LNCaP clone FGC (cell line): ENCODE measurements around the gene C2CD4D.

Experiments
- DNase-seq: peaks from one replicate; pipeline ENCODE4 v3.0.0-alpha.2; 2011; ENCODE audit warnings: low read depth
- H3K4me3 ChIP-seq: 2 replicates; pipeline ENCODE4 v1.5.1; 2011; ENCODE audit warnings: mild to moderate bottlenecking, low read depth, low read length, control low read depth
- TF ChIP-seq, protein P1 (sequence below): IDR thresholded peaks from 2 replicates; pipeline ENCODE4 v1.5.1; 2012; ENCODE audit warnings: mild to moderate bottlenecking; ENCODE audit not compliant: control insufficient read depth, insufficient read depth; ENCODE audit errors: extremely low read depth

The C2CD4D gene

DNA sequence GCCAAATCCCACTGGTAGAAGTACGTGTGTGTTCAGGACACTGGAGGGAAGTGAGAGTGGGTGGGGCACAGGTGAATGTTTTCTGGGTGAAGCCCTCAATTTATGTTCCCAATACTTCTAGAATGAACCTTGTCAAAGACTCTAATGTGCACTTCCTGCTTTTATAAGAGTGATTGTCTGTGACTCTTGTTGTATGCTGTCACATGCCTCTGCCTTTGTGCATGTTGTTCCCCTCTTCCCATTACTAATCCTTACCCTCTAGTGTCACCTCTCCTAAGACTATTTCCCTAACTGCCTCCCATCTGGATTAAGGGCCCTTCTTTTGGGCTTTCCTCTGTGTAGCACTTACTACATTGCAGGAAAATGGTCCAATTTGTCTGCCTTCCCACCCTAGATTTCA lies 31.9 kb downstream of the C2CD4D start:
- DNase-seq = no peak
- no peak overlapping the region for H3K4me3 ChIP-seq
- TF ChIP-seq, protein P1, sequence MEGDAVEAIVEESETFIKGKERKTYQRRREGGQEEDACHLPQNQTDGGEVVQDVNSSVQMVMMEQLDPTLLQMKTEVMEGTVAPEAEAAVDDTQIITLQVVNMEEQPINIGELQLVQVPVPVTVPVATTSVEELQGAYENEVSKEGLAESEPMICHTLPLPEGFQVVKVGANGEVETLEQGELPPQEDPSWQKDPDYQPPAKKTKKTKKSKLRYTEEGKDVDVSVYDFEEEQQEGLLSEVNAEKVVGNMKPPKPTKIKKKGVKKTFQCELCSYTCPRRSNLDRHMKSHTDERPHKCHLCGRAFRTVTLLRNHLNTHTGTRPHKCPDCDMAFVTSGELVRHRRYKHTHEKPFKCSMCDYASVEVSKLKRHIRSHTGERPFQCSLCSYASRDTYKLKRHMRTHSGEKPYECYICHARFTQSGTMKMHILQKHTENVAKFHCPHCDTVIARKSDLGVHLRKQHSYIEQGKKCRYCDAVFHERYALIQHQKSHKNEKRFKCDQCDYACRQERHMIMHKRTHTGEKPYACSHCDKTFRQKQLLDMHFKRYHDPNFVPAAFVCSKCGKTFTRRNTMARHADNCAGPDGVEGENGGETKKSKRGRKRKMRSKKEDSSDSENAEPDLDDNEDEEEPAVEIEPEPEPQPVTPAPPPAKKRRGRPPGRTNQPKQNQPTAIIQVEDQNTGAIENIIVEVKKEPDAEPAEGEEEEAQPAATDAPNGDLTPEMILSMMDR = no peak

DNA sequence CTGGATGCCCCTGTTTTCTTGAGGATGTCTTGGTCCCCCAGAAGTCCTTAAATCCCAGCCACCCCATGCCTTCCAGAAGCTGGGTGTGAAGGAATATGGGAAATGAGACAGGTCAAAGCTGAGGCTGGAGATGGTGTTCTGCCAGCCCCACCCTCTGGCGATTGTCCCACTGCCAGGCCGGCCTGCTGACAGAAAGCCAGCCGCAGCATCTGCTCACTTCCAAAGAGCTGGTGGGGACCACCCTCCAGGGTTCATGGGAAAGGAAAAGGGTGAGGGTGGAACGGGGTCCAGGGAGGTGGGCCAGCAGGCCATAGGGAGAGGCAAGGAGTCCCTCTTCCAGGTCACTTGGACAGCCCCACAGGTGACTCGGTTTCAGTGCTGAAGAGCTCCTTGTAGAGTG lies 32.5 kb downstream of the C2CD4D start:
- no peak overlapping the region for H3K4me3 ChIP-seq
- TF ChIP-seq, protein P1 = no peak
- no peak for DNase-seq

GRCh38 chr1:151806170-151806569 lies 33.5 kb downstream of the C2CD4D start:
- DNase-seq = no peak
- TF ChIP-seq, protein P1 = no peak
- no peak overlapping the region for H3K4me3 ChIP-seq

DNA sequence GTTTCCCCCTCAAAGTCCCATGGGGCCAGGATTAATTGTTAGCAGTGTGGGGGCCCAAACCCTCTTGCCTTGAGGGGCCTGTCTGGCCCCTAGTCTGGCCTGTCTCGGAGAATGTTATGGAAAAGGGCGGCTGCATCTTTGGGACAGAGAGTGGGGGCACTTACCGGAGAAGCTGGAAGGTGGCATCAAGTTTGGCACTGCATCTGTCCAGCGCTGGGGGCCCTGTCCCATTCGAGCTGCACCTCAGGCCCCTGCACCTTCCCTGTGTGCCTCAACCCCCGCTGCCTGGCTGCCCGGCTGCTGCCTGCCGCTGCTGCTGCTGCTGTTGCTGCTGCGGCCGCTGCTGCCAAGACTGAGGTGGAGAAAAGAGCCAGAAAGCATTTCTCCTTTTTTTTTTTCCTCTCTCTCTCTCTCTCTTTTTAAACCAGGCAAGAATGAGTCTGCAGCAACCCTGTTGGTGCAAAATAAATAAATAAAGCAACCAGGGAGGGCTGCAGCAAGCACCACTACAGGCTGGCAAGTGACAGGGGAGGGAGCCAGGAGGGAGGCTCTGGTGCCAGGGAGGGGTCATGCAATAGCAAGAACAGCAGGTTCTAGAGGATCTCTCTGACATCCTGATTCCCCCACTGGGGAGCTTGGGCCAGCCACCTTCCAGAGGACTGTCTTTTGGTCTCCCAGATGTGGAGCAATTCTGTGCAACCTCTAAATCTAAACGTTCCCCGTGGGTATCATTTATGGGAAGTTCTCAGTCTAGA lies 34.4 kb downstream of the C2CD4D start, which contains the start of gene LINGO4:
TSS of gene LINGO4 (minus strand) at position 354 of the 755 bp plus-strand sequence. CDS start 2,715 bp downstream, outside the sequence.
- TF ChIP-seq, protein P1 = no peak
- no peak for DNase-seq
- no peak within 1 kb of the TSS for H3K4me3 ChIP-seq

GRCh38 chr1:151803915-151804314 lies 35.7 kb downstream of the C2CD4D start:
- no peak for DNase-seq
- TF ChIP-seq, protein P1 = no peak

DNA sequence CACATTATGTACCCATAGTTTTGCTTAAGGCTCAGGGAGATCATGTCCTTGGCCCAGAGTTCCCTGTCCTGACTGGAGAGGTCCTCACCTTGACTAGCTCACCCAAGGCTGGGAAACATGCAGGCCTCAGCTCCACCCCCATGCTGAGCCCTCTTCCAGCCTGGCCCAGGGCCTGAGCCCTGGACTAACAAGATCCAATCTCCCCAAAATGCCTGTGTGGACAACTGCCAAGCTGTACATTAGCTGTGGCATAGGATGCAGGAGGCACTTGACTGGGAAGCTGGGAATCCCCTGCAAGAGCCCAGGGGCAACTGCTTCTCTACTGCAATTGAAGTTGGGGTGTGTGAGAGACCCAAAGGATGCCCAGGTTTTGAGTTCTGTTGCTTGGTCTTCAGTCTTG lies 36.5 kb downstream of the C2CD4D start:
- TF ChIP-seq, protein P1 = no peak

More at GRCh38 chr1:151803915-151804314, 35.7 kb downstream of the C2CD4D start:
- no peak overlapping the region for H3K4me3 ChIP-seq

GRCh38 chr1:151802372-151802771 lies 37.2 kb downstream of the C2CD4D start:
- DNase-seq = no peak

More for the DNA sequence above, 36.5 kb downstream of the C2CD4D start:
- DNase-seq = no peak
- no peak overlapping the region for H3K4me3 ChIP-seq

More at GRCh38 chr1:151802372-151802771, 37.2 kb downstream of the C2CD4D start:
- no peak overlapping the region for H3K4me3 ChIP-seq
- TF ChIP-seq, protein P1 = no peak
